Fibroblast of the aortic adventitia (primary cell): Measurements from ENCODE around the gene POP4. TPM values are rescaled to one million over a fixed set of nuclear protein-coding genes. Genes with fewer than 3 reads are reported as not detected.
"Not testable (repeated sequence)": the region's sequence is repeated elsewhere in the genome, so short reads cannot be mapped to it uniquely, and the experiment has no call there.

ENCODE experiments used
- DNase-seq: peaks from one replicate; pipeline ENCODE4 v3.0.0-alpha.2; 2010; ENCODE audit warnings: low read depth
- H3K4me3 ChIP-seq: 2 replicates; pipeline ENCODE4 v1.5.1; 2011; ENCODE audit warnings: low read depth, mild to moderate bottlenecking, control low read depth, low read length, moderate library complexity
- total RNA-seq: library from RNA; depleted of rRNA; stranded (reverse); fragments of >200 nt; gene quantifications from 2 replicates; pipeline ENCODE4 v1.2.3, GENCODE V29; 2012; ENCODE audit warnings: low replicate concordance
- TF ChIP-seq, protein P1 (sequence below): IDR thresholded peaks from 2 replicates; pipeline ENCODE4 v1.5.1; 2011; ENCODE audit warnings: mild to moderate bottlenecking, low read length, control low read depth, inconsistent platforms; ENCODE audit not compliant: insufficient read depth

Gene POP4, protein sequence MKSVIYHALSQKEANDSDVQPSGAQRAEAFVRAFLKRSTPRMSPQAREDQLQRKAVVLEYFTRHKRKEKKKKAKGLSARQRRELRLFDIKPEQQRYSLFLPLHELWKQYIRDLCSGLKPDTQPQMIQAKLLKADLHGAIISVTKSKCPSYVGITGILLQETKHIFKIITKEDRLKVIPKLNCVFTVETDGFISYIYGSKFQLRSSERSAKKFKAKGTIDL
- 46.5 and 76.6 TPM in 2 replicates for total RNA-seq

DNA sequence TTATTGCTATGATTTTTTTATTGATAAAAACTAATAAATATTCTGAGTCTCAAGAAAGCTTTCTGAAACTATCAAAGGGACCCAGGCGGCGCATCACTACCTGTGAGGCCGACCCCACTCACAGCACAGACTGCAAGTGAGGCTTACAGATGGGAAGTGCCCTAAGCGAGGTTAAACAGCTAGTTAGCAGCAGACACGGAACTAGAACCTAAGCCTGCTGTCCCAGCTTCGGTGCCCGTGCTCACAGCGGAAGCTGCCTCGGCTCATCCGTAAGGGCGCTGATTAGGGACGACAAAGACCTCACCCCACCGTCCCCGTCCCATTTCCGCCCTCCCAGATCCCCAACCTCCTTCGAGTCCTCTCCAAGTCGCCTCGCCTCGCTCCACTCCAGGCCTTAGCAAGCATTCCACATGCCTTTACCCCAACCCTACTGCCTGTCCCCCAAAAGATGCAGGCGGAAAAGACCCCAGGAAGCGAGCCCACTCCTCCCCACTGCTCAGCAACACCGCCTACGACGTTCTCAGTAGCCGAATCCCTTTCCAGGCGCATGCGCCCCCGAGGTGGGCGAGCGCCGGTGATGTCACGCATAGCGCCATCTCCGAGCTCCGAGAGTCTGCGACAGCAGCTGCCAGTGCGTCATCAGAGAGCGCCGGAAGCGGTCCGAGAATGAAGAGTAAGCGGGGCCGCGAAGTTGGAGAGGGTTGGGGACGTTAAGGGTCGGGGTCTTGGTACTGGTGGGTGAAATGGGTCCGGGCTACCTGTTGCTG is at the start of gene POP4:
TSS of gene POP4 (plus strand) at position 631 of the 767 bp plus-strand sequence. CDS start at position 667, 36 bp downstream.
- DNase-seq: peak; percentile 95
- H3K4me3 ChIP-seq: peak within 1 kb of the TSS; percentile 100
- TF ChIP-seq, protein P1, sequence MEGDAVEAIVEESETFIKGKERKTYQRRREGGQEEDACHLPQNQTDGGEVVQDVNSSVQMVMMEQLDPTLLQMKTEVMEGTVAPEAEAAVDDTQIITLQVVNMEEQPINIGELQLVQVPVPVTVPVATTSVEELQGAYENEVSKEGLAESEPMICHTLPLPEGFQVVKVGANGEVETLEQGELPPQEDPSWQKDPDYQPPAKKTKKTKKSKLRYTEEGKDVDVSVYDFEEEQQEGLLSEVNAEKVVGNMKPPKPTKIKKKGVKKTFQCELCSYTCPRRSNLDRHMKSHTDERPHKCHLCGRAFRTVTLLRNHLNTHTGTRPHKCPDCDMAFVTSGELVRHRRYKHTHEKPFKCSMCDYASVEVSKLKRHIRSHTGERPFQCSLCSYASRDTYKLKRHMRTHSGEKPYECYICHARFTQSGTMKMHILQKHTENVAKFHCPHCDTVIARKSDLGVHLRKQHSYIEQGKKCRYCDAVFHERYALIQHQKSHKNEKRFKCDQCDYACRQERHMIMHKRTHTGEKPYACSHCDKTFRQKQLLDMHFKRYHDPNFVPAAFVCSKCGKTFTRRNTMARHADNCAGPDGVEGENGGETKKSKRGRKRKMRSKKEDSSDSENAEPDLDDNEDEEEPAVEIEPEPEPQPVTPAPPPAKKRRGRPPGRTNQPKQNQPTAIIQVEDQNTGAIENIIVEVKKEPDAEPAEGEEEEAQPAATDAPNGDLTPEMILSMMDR: no peak

DNA sequence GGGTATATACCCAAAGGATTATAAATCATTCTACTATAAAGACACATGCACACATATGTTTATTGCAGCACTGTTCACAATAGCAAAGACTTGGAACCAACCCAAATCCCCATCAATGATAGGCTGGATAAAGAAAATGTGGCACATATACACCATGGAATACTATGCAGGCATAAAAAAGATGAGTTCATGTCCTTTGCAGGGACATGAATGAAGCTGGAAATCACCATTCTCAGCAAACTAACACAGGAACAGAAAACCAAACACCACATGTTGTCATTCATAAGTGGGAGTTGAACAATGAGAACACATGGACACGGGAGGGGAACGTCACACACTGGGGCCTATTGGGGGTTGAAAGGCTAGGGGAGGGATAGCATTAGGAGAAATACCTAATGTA is 47.0 kb upstream of the POP4 start:
- DNase-seq, H3K4me3 ChIP-seq: not testable (repeated sequence)

GRCh38 chr19:29559743-29560142 is 46.3 kb upstream of the POP4 start:
- DNase-seq: no peak
- TF ChIP-seq, protein P1: no peak
- no peak overlapping the region for H3K4me3 ChIP-seq

- no peak overlapping the region for H3K4me3 ChIP-seq
- TF ChIP-seq, protein P1: no peak
- no peak for DNase-seq
Observed at GRCh38 chr19:29560313-29561075, 45.6 kb upstream of the POP4 start.

GRCh38 chr19:29561601-29562000 is 44.5 kb upstream of the POP4 start:
- no peak overlapping the region for H3K4me3 ChIP-seq
- TF ChIP-seq, protein P1: no peak
- no peak for DNase-seq

DNA sequence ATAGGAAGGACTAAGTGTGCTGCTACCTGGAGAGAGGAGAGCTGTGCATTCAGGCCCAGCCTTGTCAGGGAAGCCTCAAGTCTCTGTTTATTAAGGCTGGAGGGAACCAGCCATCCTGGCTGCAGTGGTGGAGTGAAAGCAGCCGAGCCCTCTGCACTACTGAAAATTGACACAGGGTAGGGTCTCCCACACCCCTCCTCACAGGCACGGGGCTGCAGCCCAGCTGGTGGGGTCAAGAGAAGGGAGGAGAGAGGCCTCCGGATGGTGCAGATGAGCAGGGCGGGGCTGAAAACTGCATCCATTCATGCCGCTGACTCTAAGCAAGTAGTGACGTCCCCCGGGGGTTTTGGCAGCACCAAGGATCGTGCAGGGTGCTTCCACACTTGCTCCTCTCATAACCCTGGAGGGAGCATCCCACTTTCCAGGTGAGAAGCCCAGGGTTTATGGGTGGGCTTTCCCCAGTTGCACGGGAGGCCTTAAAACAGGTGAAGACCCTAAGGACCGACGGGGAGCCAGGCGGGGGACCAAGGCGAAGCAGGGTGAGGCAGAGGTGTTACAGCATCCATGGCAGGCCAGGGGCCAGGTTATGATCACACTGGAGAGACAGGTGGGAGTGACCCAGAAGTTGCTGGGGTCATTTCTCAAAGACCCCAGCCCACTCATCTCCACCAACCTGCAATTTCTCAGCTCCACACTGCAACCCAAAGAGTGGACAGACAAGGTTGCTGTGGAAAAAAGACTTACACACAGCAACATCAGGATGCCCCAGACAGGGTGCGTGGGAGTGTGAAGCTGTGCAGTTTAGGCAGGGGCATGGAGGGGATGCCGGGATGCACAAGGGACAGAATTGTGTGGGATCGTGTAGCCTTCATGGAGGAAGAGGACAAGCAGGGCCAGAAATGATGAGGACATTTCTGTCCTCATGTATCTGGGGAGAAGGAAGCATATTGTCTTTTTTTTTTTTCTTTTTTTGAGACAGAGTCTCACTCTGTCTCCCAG is 43.5 kb upstream of the POP4 start:
- no peak overlapping the region for H3K4me3 ChIP-seq
- no peak for DNase-seq
- TF ChIP-seq, protein P1: no peak
